ENCODE measurements around the gene TP53BP2.
"Not testable (repeated sequence)": the region's sequence is repeated elsewhere in the genome, so short reads cannot be mapped to it uniquely, and the experiment has no call there.

Gene TP53BP2

DNA sequence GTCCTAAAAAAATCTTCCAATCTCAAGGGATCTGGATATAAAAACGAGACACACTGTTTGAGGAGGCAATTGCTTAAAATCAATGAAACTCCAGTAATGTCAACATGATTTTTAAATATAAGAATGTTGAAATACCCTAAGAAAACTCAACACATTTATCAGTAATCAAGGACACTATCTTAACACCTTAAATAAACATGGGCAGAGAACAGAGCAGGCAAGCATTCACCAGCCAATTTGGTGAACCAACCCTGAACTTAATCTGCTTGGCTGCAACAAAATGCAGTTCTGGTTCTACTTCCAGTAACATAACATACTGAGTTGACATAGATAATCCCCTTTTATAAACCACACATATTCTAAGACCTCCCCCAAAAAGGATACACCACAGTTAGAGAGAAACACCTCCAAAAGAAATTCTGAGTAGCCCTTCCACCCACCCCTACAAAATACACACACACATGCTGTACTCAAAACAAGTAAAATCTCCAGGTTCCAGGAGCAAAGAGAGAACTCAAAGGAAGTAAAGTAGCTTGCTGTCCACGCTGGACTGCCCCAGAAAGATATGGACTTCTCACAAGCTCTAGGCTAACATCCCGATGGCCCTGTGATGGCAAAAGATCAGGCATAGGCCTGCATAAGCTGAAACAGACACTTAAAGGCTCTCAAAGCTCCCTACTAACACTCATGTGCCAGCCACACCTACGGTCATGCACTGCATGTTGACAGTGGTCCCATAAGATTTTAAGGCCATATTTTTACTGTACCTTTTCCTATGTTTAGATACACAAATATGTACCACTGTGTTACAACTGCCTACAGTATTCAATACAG is 30.5 kb downstream of the TP53BP2 start:
- intact Hi-C loops (cut with DNase I), result no loop called here

DNA sequence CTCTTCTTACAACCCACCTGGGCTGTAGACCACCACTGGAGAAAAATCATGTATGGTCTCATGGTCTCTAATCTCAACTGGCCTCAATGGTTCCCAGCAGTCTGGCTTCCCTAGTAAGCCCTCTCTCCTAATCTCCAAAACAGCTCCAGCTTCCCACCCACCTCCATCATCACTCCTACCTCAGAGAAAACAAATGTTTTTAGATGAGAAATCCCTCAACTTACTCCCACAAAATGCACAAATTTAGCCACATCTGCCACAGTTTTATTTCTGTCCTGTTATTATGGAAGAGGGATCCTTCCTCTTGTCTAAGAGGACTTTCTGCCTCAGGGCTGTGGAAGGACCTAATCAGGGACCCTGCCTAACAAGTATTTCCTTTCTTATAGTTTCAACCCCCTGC is 32.1 kb downstream of the TP53BP2 start:
- intact Hi-C loops (cut with DNase I), result loop anchor here (5.0 kb wide), 1 partner anchor 34 kb away; the partner anchor contains the start of gene TP53BP2

More for the DNA sequence above, 30.5 kb downstream of the TP53BP2 start:
- no peak for DNase-seq

DNA sequence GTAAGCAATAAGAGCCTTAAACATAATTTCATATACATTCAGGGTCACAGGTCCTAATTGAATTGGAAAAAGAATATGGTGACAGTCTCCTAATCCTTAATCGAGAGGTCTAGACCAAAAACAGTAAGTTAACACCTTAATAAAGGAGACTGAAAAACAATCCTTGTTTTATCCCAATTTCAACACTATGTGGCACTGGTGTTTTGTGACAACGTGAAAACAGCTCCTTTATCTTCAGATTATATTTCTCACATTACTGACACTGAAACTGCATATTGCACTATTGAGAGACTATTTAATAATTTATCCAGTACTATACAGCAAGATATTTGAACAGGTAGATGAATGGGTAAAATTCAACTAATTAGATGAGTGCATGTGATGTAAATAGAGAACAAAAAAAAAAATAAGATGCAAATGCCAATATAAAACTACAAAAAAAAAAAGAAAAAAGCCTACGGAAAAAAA is 34.1 kb downstream of the TP53BP2 start:
- intact Hi-C loops (cut with DNase I), result loop anchor here (5.0 kb wide), 1 partner anchor 36 kb away; the partner anchor contains the start of gene TP53BP2
- peak in 1 of 42 donors; percentile 54 for DNase-seq

More for the DNA sequence above, 32.1 kb downstream of the TP53BP2 start:
- DNase-seq, result no peak

DNA sequence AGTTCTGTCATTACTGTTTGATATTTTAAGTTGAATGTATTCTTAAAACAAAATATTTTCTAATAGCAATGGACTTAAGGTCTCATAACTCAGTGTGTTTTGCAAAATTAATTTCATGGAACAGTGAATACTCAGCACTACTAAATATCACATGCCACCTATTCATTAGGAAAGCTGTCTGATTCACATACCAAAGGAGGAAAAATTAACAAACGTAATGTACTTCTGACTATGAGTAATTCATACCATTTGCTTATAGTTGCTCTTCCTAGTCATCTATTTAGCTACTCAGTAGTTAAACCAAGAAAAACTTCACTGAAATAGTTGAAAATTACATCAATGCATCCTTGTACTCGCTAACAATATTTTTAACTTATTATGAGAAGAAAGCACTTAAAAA is 35.2 kb downstream of the TP53BP2 start:
- intact Hi-C loops (cut with DNase I), result loop anchor here (5.0 kb wide), 1 partner anchor 37 kb away; the partner anchor contains the start of gene TP53BP2
- DNase-seq, result no peak

DNA sequence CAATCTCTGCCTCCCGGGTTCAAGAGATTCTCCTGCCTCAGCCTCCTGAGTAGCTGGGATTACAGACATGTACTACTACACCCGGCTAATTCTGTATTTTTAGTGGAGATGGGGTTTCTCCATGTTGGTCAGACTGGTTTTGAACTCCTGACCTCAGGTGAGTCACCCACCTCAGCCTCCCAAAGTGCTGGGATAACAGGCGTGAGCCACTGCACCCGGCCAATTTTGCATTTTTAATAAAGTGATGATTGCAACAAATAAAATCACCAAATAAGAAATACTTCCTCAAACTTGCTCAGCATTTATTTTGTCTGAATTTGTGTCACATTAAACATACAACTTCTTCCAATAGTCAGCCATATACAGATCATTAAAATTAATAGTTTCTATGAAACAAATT is 35.8 kb downstream of the TP53BP2 start:
- intact Hi-C loops (cut with DNase I), result loop anchor here (5.0 to 10.0 kb wide), 2 partner anchors 37 to 55 kb away; partner anchors contain the start of gene TP53BP2
- not testable (repeated sequence) for DNase-seq

DNA sequence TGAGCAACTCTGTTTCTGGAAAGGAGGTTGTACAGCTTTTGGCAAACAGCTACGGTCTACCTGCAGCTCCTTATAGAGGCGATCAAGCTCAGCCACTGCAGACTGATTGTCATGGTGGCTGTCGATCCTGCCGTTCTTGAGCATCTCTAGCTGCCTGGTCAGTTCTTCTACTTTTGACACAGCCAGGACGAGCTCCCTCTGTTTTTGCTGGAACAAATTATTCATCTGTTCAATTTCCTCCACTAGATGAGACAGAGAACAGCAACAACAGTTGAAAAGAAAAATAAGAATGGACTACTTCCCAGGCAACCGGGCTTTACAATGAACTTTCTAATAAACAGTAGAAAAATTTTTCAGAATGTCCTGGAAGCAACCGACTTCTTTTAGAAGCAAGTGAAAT is 42.5 kb downstream of the TP53BP2 start:
- DNase-seq, result peak in 6 of 42 donors; percentile 20 to 48 (median 38)
- intact Hi-C loops (cut with DNase I), result loop anchor here (10.0 kb wide), 1 partner anchor 48 kb away; no protein-coding TSS in a partner anchor

DNA sequence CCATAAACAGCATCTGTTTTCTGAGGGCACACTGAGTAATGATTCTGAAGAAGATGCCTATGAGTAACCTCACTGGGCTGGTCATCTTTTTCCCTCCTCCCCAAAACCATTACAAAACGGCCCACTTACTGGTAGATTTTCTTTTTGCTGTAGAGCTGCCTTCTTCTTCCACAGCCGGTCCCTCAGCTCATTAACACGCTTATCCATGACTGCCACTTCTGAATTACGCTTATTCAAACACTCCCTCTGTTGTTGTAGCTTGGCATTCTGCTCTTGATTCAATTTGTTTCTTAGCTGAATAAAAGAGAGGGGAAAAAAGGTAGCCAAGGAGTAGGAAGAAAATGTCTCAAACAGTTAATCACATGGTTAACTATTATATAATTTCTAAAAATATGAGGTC is 43.1 kb downstream of the TP53BP2 start:
- intact Hi-C loops (cut with DNase I), result loop anchor here (10.0 kb wide), 1 partner anchor 48 kb away; no protein-coding TSS in a partner anchor
- peak in 22 of 42 donors; percentile 18 to 73 (median 47) for DNase-seq

DNA sequence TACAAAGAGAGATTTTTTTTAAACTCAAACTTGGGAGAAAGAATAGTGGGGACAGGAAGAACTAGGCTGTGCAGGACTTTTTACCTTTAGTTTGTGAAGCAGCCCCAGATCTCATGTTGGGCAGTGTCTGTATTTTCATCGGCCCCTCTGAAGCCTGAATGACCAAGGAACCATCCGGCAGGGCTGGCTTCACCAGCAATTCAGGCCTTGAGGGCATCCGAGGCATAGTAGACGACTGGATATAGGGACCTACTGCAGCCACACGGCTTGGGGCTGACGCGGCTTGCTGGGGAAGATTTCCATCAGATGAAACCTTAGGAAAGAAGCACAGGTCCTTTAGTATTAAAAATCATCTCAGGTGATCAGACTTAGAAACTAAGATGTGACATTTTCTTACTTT is 43.7 kb downstream of the TP53BP2 start:
- DNase-seq, result peak in 30 of 42 donors; percentile 10 to 78 (median 39)
- intact Hi-C loops (cut with DNase I), result loop anchor here (10.0 kb wide), 1 partner anchor 47 kb away; no protein-coding TSS in a partner anchor

DNA sequence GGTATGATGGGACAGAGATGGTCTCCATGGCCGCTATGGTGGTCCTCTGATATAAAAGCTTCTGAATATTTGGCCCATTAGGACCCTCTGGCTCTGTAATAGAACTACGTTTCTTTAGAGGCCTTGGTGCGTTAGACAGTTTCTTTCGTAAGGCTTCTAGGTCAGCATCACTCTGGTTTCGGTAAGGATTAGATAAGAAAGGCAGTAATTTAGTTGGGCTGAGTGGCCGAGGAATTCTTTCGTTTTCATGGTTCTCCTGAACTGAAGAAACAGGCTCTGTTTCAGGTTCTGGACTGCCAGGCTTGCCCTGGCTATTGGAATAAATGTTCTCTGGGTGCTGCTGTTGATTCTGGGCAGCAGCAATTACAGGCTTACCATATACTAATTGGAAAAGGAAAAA is 49.5 kb downstream of the TP53BP2 start:
- DNase-seq, result peak in 2 of 42 donors; percentile 45 to 52
- intact Hi-C loops (cut with DNase I), result no loop called here

DNA sequence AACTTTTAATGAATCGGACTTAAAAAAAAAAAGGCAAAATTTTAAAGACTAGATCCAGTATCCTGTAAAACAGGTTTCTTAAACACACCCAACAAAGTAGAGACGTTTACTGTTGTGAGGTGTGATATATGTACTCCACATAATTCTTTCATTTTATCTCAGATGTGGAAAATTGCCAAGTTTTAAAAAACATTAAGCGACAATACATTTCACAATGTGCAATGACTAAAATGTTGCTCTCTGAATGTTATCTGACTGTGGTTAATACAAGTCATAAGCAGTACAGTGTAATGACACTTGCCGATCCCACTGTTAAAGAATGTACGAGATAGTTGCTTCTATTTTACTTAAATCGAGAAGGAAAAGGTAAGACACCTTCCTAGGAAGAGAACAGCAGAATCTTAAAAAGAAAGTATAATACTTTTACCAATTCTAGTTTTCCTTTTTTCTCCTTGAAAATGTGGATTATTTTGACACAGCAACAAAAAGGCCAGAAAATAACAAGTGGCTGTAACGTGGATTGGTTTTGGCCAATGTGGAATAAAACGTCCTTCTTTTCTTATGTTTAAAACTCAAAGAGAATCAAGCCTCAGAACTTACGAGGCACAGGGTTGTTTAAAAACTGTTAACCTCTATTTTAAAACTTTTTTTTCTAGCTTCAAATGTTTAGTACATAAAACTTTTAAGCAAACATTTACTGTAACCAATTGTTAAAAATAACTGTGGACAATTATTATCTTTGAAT is 51.4 kb downstream of the TP53BP2 start:
- intact Hi-C loops (cut with DNase I), result no loop called here
- DNase-seq, result no peak

DNA sequence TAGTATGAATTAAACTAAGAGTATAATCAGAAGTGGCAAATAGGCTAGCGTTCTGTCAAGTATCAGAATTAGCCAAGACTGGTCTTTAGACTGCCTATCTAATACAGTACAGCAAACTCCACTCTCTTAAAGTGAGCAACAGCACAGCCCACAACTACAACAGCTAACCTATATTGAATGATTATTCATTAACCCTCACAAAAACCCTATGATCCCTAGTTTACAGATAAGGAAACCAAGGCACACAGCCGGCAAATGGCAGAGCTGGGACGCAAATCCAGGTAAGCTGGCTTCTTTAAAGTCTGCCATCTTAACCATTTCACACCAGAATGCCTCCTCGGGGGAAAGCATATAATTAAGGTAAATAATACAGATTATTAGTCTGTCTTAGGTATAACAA is 52.0 kb downstream of the TP53BP2 start:
- intact Hi-C loops (cut with DNase I), result no loop called here
- DNase-seq, result no peak

DNA sequence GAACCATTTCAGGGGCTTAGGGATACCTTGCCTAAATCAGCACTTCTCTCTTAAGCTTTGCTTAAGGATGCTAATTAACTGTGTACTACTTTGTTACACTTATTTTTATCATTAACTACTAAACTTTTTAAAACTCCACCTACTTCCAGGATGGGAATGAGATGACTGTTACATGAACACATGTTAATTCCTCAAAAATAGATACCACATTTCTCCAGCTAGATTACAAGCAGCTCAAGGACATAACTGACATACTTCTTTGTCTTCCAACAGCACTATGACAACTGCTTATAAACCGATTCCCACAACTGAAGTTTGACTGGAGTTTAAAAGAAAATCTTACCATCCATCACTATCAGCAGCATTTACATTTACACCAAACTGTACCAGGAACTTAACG is 53.7 kb downstream of the TP53BP2 start:
- intact Hi-C loops (cut with DNase I), result no loop called here
- DNase-seq, result no peak

DNA sequence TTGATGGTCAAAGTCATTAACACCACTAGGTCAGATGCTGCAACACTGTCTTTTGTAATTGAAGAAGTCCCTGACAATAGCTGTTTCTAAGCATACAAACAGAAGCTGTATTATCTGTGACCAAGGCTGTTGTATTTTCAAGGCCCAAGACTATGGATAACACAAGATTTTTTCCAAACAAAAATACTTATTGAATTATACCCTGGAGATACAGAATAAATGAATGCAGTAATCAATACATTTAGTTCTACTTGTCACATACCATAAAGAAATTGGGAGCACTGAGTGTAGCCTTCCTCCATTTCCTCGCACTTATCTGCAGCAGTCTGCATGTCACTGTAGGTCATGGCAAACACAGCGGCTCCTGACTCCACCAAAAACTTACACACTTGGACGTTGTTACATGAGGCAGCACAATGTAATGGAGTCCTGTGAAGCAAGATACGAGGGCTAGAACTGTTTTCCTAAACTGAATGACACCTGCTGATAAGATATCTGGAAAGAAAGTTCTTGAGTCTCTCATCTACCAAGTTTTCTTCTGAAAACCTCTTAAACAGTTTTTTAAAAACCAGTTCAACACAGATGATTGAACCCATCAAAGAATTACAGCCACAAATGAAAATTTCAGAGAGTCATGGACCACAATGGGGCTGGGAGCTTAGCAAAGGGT is 56.9 kb downstream of the TP53BP2 start:
- no peak for DNase-seq
- intact Hi-C loops (cut with DNase I), result no loop called here

DNA sequence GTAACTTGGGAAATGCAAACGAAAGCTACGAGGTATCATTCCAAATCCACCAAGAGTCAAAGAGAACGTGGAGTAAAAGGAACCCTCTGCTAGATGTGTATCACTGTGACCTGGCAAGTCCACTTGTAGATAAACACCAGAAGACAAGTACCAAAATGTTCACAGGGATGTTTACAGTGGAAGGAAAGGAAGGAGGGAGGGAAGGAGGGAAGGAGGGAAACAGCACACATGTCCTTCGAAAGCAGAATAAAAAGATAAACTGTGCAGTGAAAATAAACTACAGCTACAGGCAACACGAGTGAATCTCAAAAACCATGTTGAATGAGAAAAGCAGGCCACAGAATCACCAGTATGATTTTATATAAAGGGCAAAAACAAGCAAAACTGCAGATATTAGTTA is 59.9 kb downstream of the TP53BP2 start:
- DNase-seq, result no peak
- intact Hi-C loops (cut with DNase I), result no loop called here

DNA sequence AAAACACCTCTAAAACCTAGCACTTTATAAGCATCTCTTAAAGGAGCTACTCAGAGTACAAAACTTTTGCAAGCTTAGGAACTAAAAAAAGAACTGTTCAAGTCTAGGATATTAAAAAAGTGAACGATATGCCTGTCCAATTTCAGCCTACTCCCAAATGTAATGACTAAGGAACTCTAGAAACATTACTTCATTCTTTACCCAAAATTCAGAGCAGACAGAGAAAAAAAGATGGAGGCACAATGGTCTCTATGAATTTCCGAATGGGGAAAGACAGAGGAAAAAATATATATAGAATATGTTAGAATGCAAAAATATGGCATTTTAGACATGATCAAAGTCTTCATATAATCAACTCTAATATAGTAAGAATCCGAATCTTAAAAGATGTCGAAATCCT is 61.2 kb downstream of the TP53BP2 start:
- intact Hi-C loops (cut with DNase I), result no loop called here
- no peak for DNase-seq

DNA sequence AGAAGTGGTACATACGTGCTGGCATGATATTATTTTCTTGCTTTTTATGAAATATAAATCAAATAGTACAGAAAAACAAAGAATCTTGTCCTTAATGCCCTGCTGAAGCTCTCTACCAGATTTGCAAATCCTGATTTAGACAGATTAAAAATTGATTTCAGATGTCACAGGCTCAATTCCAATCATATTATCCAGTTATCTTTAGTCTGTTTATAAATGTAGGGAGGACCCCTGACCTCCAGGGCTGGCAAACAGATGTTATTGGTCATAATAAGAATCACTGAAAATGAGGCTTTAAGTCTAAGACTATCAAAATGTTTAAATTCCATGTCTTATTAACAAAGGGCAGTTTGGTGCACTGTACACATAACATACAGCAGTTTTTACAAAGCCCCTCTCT is 62.1 kb downstream of the TP53BP2 start:
- intact Hi-C loops (cut with DNase I), result no loop called here
- DNase-seq, result no peak

DNA sequence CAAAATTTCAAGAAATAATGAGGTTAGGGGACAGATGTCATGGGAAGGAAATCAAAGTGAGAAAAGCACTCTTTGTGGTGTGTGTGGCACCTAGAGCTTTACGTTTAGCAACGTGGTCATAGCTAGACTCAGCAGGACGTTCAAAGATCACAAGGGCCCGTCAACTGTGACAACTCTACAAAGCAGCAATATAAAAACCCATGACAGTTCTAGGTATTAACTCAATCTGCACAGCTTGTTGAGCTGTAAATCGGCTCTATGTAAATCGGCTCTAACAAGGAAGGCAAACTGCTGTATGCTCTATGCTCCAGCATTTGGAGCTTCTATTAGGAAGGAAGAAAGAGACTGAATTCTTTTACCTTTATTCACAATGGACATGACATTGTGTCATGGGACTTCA is 64.8 kb downstream of the TP53BP2 start:
- intact Hi-C loops (cut with DNase I), result no loop called here
- peak in 2 of 42 donors; percentile 13 to 41 for DNase-seq

DNA sequence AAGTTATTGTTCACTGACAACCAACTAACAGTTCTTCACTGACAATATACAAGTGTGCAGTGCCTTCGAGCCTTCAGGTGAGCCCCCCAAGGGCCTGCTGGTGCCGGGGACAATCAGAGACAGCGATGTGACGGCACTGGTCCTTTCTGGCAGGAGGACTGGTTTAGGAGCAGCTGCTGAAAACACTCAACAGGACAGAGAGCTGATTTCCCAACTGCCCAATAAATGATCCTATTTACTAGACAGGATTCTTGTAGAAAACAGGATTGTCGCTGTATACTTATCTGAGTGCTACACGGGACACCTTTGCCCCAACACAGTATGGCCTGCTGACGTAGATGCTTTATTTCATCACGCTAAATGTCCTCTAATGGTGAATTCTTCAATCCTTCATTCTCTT is 65.4 kb downstream of the TP53BP2 start:
- peak in 2 of 42 donors; percentile 15 to 45 for DNase-seq
- intact Hi-C loops (cut with DNase I), result no loop called here

DNA sequence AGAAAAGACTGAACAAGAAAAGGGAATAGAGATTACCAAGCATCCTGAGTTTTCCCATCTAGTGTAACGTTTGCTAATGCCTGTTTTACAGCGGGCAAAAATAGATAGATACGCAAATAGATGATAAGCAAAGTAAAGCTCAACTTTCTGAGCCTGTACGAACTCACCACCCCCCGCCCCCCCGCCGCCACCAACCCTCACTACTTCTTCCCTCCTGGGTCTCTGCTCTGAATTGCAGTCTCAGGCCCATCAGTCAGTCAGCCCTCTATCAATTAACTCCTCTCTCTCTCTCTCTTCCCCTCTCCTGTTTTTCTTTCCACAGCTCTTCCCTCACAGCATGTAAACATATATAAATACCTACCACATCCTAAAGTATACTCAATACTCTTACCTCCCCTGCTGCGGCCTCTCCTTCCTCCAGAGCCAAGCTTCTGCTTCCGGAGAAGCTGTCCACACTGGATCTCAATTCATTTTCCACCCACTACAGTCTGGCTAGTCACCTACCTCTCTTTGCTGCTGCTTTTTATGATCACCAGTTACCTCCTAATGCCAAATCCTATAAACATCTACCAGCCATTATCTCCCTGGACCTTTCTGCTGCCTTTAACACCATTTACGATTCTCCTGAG is 68.8 kb downstream of the TP53BP2 start:
- intact Hi-C loops (cut with DNase I), result no loop called here
- DNase-seq, result peak in 1 of 42 donors; percentile 35

All from head of caudate nucleus (tissue), 42 donors.